ENCODE data around the gene C1orf210. TPM values are rescaled to one million over a fixed set of nuclear protein-coding genes. Genes with fewer than 3 reads are reported as not detected.

Gene C1orf210
- total and polyA plus RNA-seq, 2 of the 13 experiments (the other 11 are each of a cell fraction or from before 2014, with no cell fraction given): 0.49 to 5.1 TPM

- Histone ChIP-seq H3K79me2 (ENCODE audit: insufficient read depth, low read length) (no peaks in the 10 kb centered on the region), H3K4me1 (ENCODE audit: insufficient read depth, low read length) (peaks cover 29% of the 10 kb centered on the region), H3K9me3 (ENCODE audit: low read length) (no peaks in the 10 kb centered on the region), H3K36me3 (replicated peaks in 1 of 2; ENCODE audit: control insufficient read depth in 1 of 2, insufficient read depth in 2 of 2, low read length in 2 of 2) (no peaks in the 10 kb centered on the region), H3K4me3 (replicated peaks in 1 of 3; ENCODE audit: insufficient read depth in 1 of 3, low read depth in 2 of 3, low read length in 3 of 3) (no peak overlapping the region), H3K27ac (ENCODE audit: extremely low read length, insufficient read depth, low read length) (no peak overlapping the region), H3K27me3 (ENCODE audit: control insufficient read depth in 1 of 2, insufficient read depth in 2 of 2, low read length in 2 of 2) (peaks cover 0 to 9% of the 10 kb centered on the region in 2 experiments; a peak in 2 of 5 replicates), H4K20me1 (ENCODE audit: insufficient read depth, low read length) (no peaks in the 10 kb centered on the region), H3K9ac (ENCODE audit: insufficient read depth, low read depth, low read length) (no peak overlapping the region), H3K4me2 (ENCODE audit: low read depth, low read length) (no peak overlapping the region), H2AFZ (ENCODE audit: low read length) (no peak overlapping the region)
- ATAC-seq: no peak
- ChIA-PET POLR2A (no interaction called here), CTCF (ENCODE audit: low intra/inter-chr PET ratio, low total read pairs) (no interaction called here)
- TF ChIP-seq ZNF280D (CRISPR knock-in tag; IDR thresholded peaks at IDR 0.05): no peak
- no peak for TF ChIP-seq ELF1 (CRISPR knock-in tag; IDR thresholded peaks at IDR 0.05)
- TF ChIP-seq AHR (CRISPR knock-in tag; IDR thresholded peaks at IDR 0.05): no peak
- no peak for TF ChIP-seq SMARCC2 (IDR thresholded peaks at IDR 0.05)
- TF ChIP-seq ZBTB7B (CRISPR knock-in tag; IDR thresholded peaks at IDR 0.05): no peak
- TF ChIP-seq ZNF557 (CRISPR knock-in tag; IDR thresholded peaks at IDR 0.05): no peak
- TF ChIP-seq ZSCAN12 (CRISPR knock-in tag; IDR thresholded peaks at IDR 0.05): no peak
- no peak for TF ChIP-seq PBX3 (CRISPR knock-in tag; IDR thresholded peaks at IDR 0.05; ENCODE audit: borderline replicate concordance)
- TF ChIP-seq ELF4 (CRISPR knock-in tag; IDR thresholded peaks at IDR 0.05; ENCODE audit: borderline replicate concordance): no peak
- TF ChIP-seq PHF5A (CRISPR knock-in tag; IDR thresholded peaks at IDR 0.05; ENCODE audit: low read depth, unreplicated experiment): no peak
- TF ChIP-seq ZSCAN5A (CRISPR knock-in tag; IDR thresholded peaks at IDR 0.05; ENCODE audit: borderline replicate concordance): no peak
- intact Hi-C loops (cut with micrococcal nuclease; ENCODE audit: unreplicated experiment): no loop called here
- no peak for DNase-seq (ENCODE audit: low spot score)
- BruUV-seq (replicated peaks): no TSS peak
- in situ Hi-C loops (cut with HindIII; ENCODE audit: extremely low pct_ligation_motif_present, low pct_unique_long_range_greater_than_20kb): no loop called here
- FAIRE-seq: no peak
These were observed 13.7 kb upstream of the C1orf210 start for GRCh38 chr1:43299101-43299500.
